Natural killer cell (primary cell): ENCODE data around the gene TCF7L1. TPM values are rescaled to one million over a fixed set of nuclear protein-coding genes. Genes with fewer than 3 reads are reported as not detected.

Experiments used
- ATAC-seq, 3 donors: fragments of 150-1000 bp in 2 of 3; fragments of 200-7000 bp in 1 of 3; cut with Tn5 transposase; 1 replicate in 1 of 3; 2 replicates in 2 of 3; pipeline ENCODE4 v1.10.0; 2021; ENCODE audit warnings: mild to moderate bottlenecking in 2 of 3, moderate library complexity in 2 of 3
- DNase-seq, 2 donors: peaks; one replicate each; pipeline versions ENCODE4 v3.0.0 to v3.0.0-alpha.2; 2013 to 2021; ENCODE audit warnings: mixed read lengths in 1 of 2
- H3K27ac ChIP-seq: one replicate; pipeline ENCODE4 v1.5.1; 2013; ENCODE audit warnings: mild to moderate bottlenecking, low read length
- H3K27me3 ChIP-seq: one replicate; pipeline ENCODE4 v1.6.1; 2013; ENCODE audit warnings: low read length; ENCODE audit not compliant: control insufficient read depth, insufficient read depth
- H3K36me3 ChIP-seq: one replicate; pipeline ENCODE4 v1.6.1; 2013; ENCODE audit warnings: low read length; ENCODE audit not compliant: control insufficient read depth, insufficient read depth
- H3K4me1 ChIP-seq: one replicate; pipeline ENCODE4 v1.6.1; 2013; ENCODE audit warnings: low read length; ENCODE audit not compliant: control insufficient read depth, insufficient read depth
- H3K4me3 ChIP-seq: one replicate; pipeline ENCODE4 v1.5.1; 2013; ENCODE audit warnings: low read length
- H3K9me3 ChIP-seq: one replicate; pipeline ENCODE4 v1.6.1; 2013; ENCODE audit warnings: low read length; ENCODE audit not compliant: control insufficient read depth, insufficient read depth
- H3K27ac Mint-ChIP-seq, 2 donors: one replicate each; pipeline ENCODE4 v1.8.0; 2022; ENCODE audit warnings: mild to moderate bottlenecking in 2 of 2, mixed read lengths in 2 of 2, moderate library complexity in 1 of 2
- H3K27me3 Mint-ChIP-seq, 2 donors: one replicate each; pipeline ENCODE4 v1.8.0; 2022; ENCODE audit warnings: low read depth in 2 of 2, mixed read lengths in 2 of 2
- H3K36me3 Mint-ChIP-seq: one replicate; pipeline ENCODE4 v1.8.0; 2022; ENCODE audit warnings: mixed read lengths
- H3K4me1 Mint-ChIP-seq, 2 donors: one replicate each; pipeline ENCODE4 v1.8.0; 2022; ENCODE audit warnings: mixed read lengths in 2 of 2
- H3K4me3 Mint-ChIP-seq: one replicate; pipeline ENCODE4 v1.8.0; 2022; ENCODE audit warnings: mild to moderate bottlenecking, moderate library complexity, mixed read lengths
- H3K9me3 Mint-ChIP-seq, 2 donors: one replicate each; pipeline ENCODE4 v1.8.0; 2022; ENCODE audit warnings: mixed read lengths in 2 of 2
- WGBS: methylation state at CpG from one replicate; pipeline ENCODE4 v1.1.7; 2013; ENCODE audit warnings: missing lambda C conversion rate; ENCODE audit not compliant: insufficient coverage; 5-methylcytosine and 5-hydroxymethylcytosine counted together
- intact Hi-C: fragments of 100-400 bp; cut with micrococcal nuclease; formaldehyde crosslinking; loops from one replicate; pipeline ENCODE4 v1.14.2; 2022
- total RNA-seq, 4 donors: library from RNA; stranded (reverse); fragments of 120-200 nt in 1 of 4; gene quantifications; one replicate each; pipeline versions ENCODE4 v1.2.3 to v1.2.4, GENCODE V29; 2013 to 2022
- TF ChIP-seq, protein P1 (sequence below): fragments of 200-600 bp; IDR thresholded peaks from one replicate; pipeline ENCODE4 v1.8.0; 2022; ENCODE audit warnings: antibody characterized with exemption

Gene TCF7L1
- total RNA-seq, 3 donors from 2014 or later (not counting 1 experiment from before 2014, with no cell fraction given): not detected

GRCh38 chr2:85353876-85354285, 220.7 kb downstream of the TCF7L1 start:
- Histone ChIP-seq H3K4me1 (peaks cover 19% of the 10 kb centered on the region), H3K36me3 (peaks cover 36% of the 10 kb centered on the region), H3K27ac (peak overlapping the region; percentile 68), H3K4me3 (peak overlapping the region; percentile 70), H3K27me3 (no peaks in the 10 kb centered on the region), H3K9me3 (no peaks in the 10 kb centered on the region)
- Mint-ChIP-seq H3K9me3 (no peaks in the 10 kb centered on the region), H3K27ac (peak overlapping the region; percentile 96 to 100), H3K4me1 (peaks cover 44 to 48% of the 10 kb centered on the region in 2 donors), H3K36me3 (peaks cover 10% of the 10 kb centered on the region), H3K27me3 (no peaks in the 10 kb centered on the region), H3K4me3 (peak overlapping the region; percentile 98)
- ATAC-seq: no peak
- TF ChIP-seq, protein P1, sequence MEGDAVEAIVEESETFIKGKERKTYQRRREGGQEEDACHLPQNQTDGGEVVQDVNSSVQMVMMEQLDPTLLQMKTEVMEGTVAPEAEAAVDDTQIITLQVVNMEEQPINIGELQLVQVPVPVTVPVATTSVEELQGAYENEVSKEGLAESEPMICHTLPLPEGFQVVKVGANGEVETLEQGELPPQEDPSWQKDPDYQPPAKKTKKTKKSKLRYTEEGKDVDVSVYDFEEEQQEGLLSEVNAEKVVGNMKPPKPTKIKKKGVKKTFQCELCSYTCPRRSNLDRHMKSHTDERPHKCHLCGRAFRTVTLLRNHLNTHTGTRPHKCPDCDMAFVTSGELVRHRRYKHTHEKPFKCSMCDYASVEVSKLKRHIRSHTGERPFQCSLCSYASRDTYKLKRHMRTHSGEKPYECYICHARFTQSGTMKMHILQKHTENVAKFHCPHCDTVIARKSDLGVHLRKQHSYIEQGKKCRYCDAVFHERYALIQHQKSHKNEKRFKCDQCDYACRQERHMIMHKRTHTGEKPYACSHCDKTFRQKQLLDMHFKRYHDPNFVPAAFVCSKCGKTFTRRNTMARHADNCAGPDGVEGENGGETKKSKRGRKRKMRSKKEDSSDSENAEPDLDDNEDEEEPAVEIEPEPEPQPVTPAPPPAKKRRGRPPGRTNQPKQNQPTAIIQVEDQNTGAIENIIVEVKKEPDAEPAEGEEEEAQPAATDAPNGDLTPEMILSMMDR: no peak
- 46% methylated on average over 16 of the region's 16 CpGs for WGBS
- peak in 1 of 2 donors; percentile 36 for DNase-seq
- intact Hi-C loops: loop anchor here (1.0 kb wide), 2 partner anchors 26 to 207 kb away; partner anchors contain the start of gene GGCX

DNA sequence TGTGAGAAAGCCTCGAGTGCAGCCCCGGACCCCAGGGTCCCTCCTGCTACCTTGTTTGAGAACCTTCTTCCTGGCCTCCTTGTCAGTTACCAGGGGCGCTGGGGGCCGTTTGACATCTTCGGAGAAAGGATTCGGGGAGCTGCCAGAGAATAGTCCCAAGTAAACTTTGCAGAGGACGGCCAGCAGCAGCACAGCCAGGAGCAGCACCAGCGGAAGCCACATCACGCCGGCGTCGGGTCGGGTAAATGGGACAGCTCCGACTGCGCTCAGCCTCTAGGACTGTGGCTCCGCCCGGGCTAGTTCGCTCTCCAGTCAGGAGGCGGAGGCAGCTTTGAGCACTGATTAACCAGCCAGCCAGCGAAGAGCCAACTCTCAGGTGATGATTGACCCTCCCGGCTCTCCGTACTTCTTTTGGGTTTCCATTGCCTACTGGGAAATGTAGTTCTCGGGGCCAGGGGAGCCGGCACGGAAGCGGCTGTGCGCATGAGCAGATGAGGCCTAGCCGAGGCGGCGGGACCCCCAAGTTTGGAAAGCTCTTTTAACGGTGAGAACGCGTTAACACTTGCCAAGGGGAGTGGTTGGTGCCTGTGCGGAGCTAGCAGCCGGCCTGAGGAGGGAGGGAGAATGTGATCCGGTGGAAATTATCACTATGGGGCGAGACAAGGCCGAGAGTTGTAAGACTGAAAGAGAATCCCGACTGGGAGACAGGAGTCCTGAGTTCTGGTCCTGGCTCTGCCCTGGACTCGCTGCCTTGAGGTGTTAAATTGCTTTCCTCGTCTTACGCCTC, 221.3 kb downstream of the TCF7L1 start, which contains the start of the genes ELMOD3 and RETSAT:
Gene ELMOD3 (plus strand): TSS at position 484 of the 787 bp plus-strand sequence. CDS start 2,430 bp downstream, outside the sequence.
Gene RETSAT (minus strand): TSS at position 243 of the 787 bp plus-strand sequence. CDS start 21 bp downstream, at position 222.
- Mint-ChIP-seq H3K36me3 (peaks cover 10% of the 10 kb centered on the region), H3K4me1 (peaks cover 46 to 50% of the 10 kb centered on the region in 2 donors)
- peak; percentile 97 to 100 (median 97) for ATAC-seq

GRCh38 chr2:85355073-85355410, 221.8 kb downstream of the TCF7L1 start:
- H3K4me1 Mint-ChIP-seq: peaks cover 46 to 50% of the 10 kb centered on the region in 2 donors
- Histone ChIP-seq H3K4me3 (peak overlapping the region; percentile 70), H3K4me1 (peaks cover 19% of the 10 kb centered on the region), H3K36me3 (peaks cover 29% of the 10 kb centered on the region), H3K27ac (peak overlapping the region; percentile 84), H3K27me3 (no peaks in the 10 kb centered on the region), H3K9me3 (no peaks in the 10 kb centered on the region)
- no peaks in the 10 kb centered on the region for H3K9me3 Mint-ChIP-seq
- 16% methylated on average over 8 of the region's 10 CpGs for WGBS
- peak overlapping the region; percentile 96 to 100 for H3K27ac Mint-ChIP-seq
- ATAC-seq (no peak), DNase-seq (no peak)
- no peaks in the 10 kb centered on the region for H3K27me3 Mint-ChIP-seq
- TF ChIP-seq, protein P1: no peak
- intact Hi-C loops: no loop called here
- peaks cover 9% of the 10 kb centered on the region for H3K36me3 Mint-ChIP-seq
- H3K4me3 Mint-ChIP-seq: peak overlapping the region; percentile 98

More for the DNA sequence above, 221.3 kb downstream of the TCF7L1 start, which contains the start of the genes ELMOD3 and RETSAT:
- no peaks in the 10 kb centered on the region for H3K27me3 ChIP-seq
- H3K4me3 ChIP-seq: peak within 1 kb of the TSS; percentile 70
- H3K36me3 ChIP-seq: peaks cover 35% of the 10 kb centered on the region
- H3K4me1 ChIP-seq: peaks cover 19% of the 10 kb centered on the region
- peak within 1 kb of the TSS; percentile 98 for H3K4me3 Mint-ChIP-seq
- no peaks in the 10 kb centered on the region for H3K9me3 ChIP-seq
- WGBS: under 1% methylated on average over 42 of the region's 42 CpGs
- intact Hi-C loops: loop anchor here (1.0 kb wide), 2 partner anchors 26 to 207 kb away; partner anchors contain the start of gene GGCX
- peak within 1 kb of the TSS; percentile 96 to 100 for H3K27ac Mint-ChIP-seq
- H3K9me3 Mint-ChIP-seq: no peaks in the 10 kb centered on the region
- TF ChIP-seq, protein P1: no peak
- peak; percentile 90 to 99 for DNase-seq
- no peaks in the 10 kb centered on the region for H3K27me3 Mint-ChIP-seq
- peak within 1 kb of the TSS; percentile 84 for H3K27ac ChIP-seq
